Measurements from ENCODE around the gene DEFB119.
"Not testable (repeated sequence)": the region's sequence is repeated elsewhere in the genome, so short reads cannot be mapped to it uniquely, and the experiment has no call there.

The DEFB119 gene

GRCh38 chr20:31390490-31390889, at the start of gene DEFB119:
TSS of gene DEFB119 (minus strand) at chr20:31390590. CDS start at chr20:31390483, 107 bp downstream.
- DNase-seq, result no peak
- in situ Hi-C loops (cut with HindIII; ENCODE audit: low pct_ligation_motif_present, low pct_unique_long_range_greater_than_20kb, low sequenced_read_pairs), result no loop called here

- in situ Hi-C loops (cut with HindIII; ENCODE audit: low pct_ligation_motif_present, low pct_unique_long_range_greater_than_20kb, low sequenced_read_pairs), result no loop called here
- no peak for DNase-seq
These were observed 40.3 kb upstream of the DEFB119 start for GRCh38 chr20:31430568-31431115.

DNA sequence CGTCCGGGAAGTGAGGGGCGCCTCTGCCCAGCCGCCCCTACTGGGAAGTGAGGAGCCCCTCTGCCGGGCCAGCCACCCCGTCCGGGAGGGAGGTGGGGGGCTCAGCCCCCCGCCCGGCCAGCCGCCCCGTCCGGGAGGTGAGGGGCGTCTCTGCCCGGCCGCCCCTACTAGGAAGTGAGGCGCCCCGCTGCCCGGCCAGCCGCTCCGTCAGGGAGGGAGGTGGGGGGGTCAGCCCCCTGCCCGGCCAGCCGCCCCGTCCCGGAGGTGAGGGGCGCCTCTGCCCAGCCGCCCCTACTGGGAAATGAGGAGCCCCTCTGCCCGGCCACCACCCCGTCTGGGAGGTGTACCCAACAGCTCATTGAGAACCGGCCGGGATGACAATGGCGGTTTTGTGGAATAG, 37.2 kb upstream of the DEFB119 start:
- DNase-seq; in situ Hi-C loops (cut with HindIII; ENCODE audit: low pct_ligation_motif_present, low pct_unique_long_range_greater_than_20kb, low sequenced_read_pairs): not testable (repeated sequence)

DNA sequence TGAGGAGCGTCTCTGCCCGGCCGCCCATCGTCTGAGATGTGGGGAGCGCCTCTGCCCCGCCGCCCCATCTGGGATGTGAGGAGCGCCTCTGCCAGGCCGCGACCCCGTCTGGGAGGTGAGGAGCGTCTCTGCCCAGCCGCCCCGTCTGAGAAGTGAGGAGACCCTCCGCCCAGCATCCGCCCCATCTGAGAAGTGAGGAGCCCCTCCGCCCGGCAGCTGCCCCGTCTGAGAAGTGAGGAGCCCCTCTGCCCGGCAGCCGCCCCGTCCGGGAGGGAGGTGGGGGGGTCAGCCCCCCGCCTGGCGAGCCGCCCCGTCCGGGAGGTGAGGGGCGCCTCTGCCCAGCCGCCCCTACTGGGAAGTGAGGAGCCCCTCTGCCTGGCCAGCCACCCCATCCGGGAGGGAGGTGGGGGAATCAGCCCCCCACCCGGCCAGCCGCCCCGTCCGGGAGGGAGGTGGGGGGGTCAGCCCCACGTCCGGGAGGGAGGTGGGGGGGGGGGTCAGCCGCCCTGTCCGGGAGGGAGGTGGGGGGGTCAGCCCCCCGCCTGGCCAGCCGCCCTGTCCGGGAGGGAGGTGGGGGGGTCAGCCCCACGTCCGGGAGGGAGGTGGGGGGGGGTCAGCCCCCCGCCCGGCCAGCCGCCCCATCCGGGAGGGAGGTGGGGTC, 36.6 kb upstream of the DEFB119 start:
- in situ Hi-C loops (cut with HindIII; ENCODE audit: low pct_ligation_motif_present, low pct_unique_long_range_greater_than_20kb, low sequenced_read_pairs); DNase-seq: not testable (repeated sequence)

DNA sequence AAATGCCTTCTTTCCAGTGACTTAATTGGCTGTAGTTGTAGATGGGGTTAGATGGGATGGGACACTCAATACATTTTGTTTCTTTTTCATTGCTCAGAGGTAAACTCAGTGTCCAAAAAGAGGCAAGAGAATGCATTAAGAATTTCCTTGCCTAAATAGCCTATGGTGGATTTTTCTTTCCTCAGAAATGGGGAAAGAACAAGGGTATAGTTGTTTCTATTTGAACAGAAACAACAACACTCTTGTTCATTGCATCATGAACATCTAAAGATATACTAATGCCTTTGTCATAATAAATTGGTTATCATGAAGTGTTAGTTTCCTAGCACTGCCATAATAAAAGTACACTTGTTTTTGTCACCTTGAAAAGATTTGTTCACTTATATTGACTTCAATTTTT, 35.4 kb upstream of the DEFB119 start:
- no peak for DNase-seq
- in situ Hi-C loops (cut with HindIII; ENCODE audit: low pct_ligation_motif_present, low pct_unique_long_range_greater_than_20kb, low sequenced_read_pairs), result no loop called here

GRCh38 chr20:31418307-31418706, 27.9 kb upstream of the DEFB119 start:
- in situ Hi-C loops (cut with HindIII; ENCODE audit: low pct_ligation_motif_present, low pct_unique_long_range_greater_than_20kb, low sequenced_read_pairs), result no loop called here
- DNase-seq, result no peak

GRCh38 chr20:31415653-31416052, 25.3 kb upstream of the DEFB119 start:
- in situ Hi-C loops (cut with HindIII; ENCODE audit: low pct_ligation_motif_present, low pct_unique_long_range_greater_than_20kb, low sequenced_read_pairs), result no loop called here
- no peak for DNase-seq

DNA sequence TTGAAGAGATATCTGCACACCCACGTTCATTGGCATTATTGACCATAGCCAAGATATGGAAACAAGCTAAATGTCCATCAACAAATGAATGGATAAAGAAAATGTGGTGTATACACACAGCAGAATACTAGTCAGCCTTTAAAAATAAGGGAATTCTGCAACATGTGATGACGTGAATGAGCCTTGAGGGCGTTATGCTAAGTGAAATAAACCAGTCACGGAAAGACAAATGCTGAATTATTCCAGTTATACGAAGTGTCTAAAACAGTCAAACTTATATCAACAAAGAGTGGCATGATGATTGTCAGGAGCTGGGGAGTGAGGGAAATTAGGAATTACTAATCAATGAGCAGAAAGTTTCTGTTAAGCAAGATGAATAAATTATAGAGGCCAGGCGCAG, 24.0 kb upstream of the DEFB119 start:
- in situ Hi-C loops (cut with HindIII; ENCODE audit: low pct_ligation_motif_present, low pct_unique_long_range_greater_than_20kb, low sequenced_read_pairs), result no loop called here
- no peak for DNase-seq

GRCh38 chr20:31410011-31410410, 19.6 kb upstream of the DEFB119 start:
- in situ Hi-C loops (cut with HindIII; ENCODE audit: low pct_ligation_motif_present, low pct_unique_long_range_greater_than_20kb, low sequenced_read_pairs), result no loop called here
- no peak for DNase-seq

DNA sequence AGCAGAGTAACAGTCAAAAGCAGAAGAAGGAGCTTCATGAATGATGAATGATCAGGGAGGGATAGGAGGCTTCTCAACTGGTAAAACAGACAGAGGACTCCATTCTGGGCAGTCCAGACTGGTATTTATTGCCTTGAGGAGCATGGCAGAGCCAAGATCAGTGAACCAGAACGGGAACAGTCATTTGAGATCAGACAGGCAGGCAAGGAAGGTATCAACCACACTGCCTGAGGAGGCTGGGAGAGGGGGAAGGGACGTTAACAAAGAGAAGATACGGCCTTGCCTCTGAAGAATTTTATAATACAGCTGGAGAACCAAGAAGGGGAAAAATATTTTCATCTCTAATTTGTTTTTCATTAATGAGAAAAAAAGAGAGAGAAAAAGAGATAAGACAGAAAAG, 15.7 kb upstream of the DEFB119 start, which contains the start of gene DEFB121:
DEFB121 (minus strand) TSS at position 101 of the 400 bp plus-strand sequence; CDS start at position 38, 63 bp downstream.
- no peak for DNase-seq
- in situ Hi-C loops (cut with HindIII; ENCODE audit: low pct_ligation_motif_present, low pct_unique_long_range_greater_than_20kb, low sequenced_read_pairs), result no loop called here

GRCh38 chr20:31403886-31404285, 13.5 kb upstream of the DEFB119 start:
- in situ Hi-C loops (cut with HindIII; ENCODE audit: low pct_ligation_motif_present, low pct_unique_long_range_greater_than_20kb, low sequenced_read_pairs), result no loop called here
- DNase-seq, result no peak

DNA sequence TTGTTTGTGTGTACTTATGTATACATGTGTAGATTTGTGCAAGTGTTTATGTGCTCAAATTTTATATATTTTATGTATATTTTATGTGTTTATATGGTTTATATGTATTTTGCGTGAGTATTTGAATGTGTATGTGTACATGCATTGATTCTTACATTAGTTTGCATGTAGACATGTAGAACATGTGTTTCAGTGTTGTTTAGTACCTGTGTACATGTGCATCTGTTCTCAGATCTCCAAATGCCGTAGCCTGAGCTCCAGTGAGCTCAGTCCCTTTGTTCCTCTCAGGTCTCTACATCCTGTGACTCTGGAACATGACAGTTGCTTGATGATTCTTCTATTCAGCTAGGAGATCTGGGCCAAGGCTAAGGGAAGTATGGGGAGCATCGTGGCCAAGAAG, 4.5 kb upstream of the DEFB119 start:
- in situ Hi-C loops (cut with HindIII; ENCODE audit: low pct_ligation_motif_present, low pct_unique_long_range_greater_than_20kb, low sequenced_read_pairs), result no loop called here

GRCh38 chr20:31392836-31393235, 2.4 kb upstream of the DEFB119 start:
- in situ Hi-C loops (cut with HindIII; ENCODE audit: low pct_ligation_motif_present, low pct_unique_long_range_greater_than_20kb, low sequenced_read_pairs), result no loop called here
- DNase-seq, result no peak

More for the DNA sequence above, 4.5 kb upstream of the DEFB119 start:
- no peak for DNase-seq

DNA sequence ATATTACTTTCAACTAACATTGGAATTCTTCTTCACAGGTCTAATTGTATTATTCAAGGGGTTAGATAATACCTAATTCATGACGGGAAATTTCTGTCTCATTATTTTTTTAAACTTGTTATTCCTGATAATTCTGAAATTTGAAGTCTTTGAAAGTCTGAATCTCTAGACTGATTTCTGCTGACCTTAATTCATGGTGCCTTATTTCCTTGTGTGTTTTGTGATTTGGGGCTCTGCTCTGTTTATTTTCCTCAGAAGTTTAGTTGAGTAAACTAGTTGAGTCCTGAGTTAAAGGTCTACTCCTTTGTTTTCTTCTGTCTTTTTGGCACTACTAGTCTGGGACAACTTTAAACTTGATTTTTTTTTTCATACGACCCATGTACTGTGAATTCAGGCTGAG, 16.0 kb downstream of the DEFB119 start:
- in situ Hi-C loops (cut with HindIII; ENCODE audit: low pct_ligation_motif_present, low pct_unique_long_range_greater_than_20kb, low sequenced_read_pairs), result no loop called here
- no peak for DNase-seq

GRCh38 chr20:31368301-31368700, 22.1 kb downstream of the DEFB119 start, which contains the start of gene DEFB118:
TSS of gene DEFB118 (plus strand) at chr20:31368601. CDS start at chr20:31368651, 50 bp downstream.
- in situ Hi-C loops (cut with HindIII; ENCODE audit: low pct_ligation_motif_present, low pct_unique_long_range_greater_than_20kb, low sequenced_read_pairs), result no loop called here
- DNase-seq, result no peak

DNA sequence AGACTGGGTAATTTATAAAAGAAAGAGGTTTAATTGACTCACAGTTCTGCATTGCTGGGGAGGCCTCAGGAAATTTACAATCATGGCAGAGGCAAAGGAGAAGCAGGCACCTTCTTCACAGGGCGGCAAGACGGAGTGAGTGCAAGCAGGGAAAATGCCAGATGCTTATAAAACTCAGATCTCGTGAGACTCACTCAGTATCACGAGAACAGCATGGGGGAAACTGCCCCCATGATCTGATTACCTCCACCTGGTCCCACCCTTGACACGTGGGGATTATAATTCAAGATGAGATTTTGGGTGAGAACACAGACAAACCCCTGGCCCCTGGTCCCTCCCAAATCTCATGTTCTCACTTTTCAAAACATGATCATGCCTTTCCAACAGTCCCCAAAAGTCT, 26.1 kb downstream of the DEFB119 start:
- in situ Hi-C loops (cut with HindIII; ENCODE audit: low pct_ligation_motif_present, low pct_unique_long_range_greater_than_20kb, low sequenced_read_pairs); DNase-seq: not testable (repeated sequence)

DNA sequence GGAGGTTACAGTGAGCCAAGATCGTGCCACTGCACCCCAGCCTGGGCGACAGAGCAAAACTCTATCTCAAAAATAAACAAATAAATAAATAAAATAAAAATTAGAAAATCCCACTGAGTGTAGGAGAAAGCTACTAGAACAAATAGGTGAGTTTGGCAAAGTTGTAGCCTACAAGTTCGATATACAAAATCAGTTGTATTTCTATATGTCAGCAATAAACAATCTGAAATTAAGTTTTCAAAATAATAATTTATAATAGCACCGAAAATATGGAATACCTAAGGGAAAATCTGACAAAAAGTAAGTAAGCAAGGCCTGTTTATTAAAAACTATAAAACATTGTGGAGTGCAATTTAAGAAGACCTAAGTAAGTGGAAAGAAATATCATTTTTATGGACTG, 27.1 kb downstream of the DEFB119 start:
- in situ Hi-C loops (cut with HindIII; ENCODE audit: low pct_ligation_motif_present, low pct_unique_long_range_greater_than_20kb, low sequenced_read_pairs), result no loop called here

GRCh38 chr20:31355981-31356380, 34.4 kb downstream of the DEFB119 start:
- no peak for DNase-seq
- in situ Hi-C loops (cut with HindIII; ENCODE audit: low pct_ligation_motif_present, low pct_unique_long_range_greater_than_20kb, low sequenced_read_pairs), result no loop called here

More for the DNA sequence above, 27.1 kb downstream of the DEFB119 start:
- DNase-seq, result no peak

DNA sequence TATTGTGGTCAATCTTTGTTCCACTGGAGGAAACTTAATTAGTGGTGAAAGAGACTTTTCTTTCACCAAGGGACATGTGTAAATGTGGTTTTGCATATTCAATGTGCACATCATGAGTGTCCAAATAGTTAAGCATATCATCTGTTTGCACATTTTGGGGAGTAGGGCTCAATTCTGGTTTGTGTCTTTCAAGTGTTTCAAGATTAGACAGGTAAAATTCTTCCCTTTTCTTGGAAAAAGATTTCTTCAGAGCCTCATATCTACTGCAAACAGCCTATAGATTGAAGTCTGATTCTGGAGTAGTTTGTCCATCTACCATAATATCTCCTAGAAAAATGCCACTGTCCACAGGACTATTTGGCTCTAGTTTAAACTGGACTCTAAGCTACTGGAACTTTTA, 48.9 kb downstream of the DEFB119 start:
- in situ Hi-C loops (cut with HindIII; ENCODE audit: low pct_ligation_motif_present, low pct_unique_long_range_greater_than_20kb, low sequenced_read_pairs), result no loop called here

DNA sequence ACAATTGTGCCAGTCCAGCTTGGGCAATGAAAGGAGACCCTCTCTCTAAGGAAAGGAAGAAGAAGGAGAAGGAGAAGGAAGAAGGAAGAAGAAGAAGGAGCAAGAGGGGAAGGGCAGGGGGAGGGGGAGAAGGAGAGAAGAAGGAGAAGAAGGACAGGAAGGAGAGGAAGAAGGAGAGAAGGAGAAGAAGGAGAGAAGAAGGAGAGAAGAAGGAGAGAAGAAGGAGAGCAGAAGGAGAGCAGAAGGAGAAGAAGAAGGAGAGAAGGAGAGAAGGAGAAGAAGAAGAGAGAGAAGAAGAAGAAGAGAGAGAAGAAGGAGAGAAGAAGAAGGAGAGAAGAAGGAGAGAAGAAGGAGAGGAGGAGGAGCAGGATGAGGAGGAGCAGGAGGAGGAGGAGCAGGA, 59.5 kb downstream of the DEFB119 start:
- in situ Hi-C loops (cut with HindIII; ENCODE audit: low pct_ligation_motif_present, low pct_unique_long_range_greater_than_20kb, low sequenced_read_pairs), result no loop called here
- DNase-seq, result no peak

More for the DNA sequence above, 48.9 kb downstream of the DEFB119 start:
- no peak for DNase-seq
